GM13976 (cell line): ENCODE results near the gene KATNB1.

Experiments used
- DNase-seq: peaks from one replicate; pipeline ENCODE4 v3.0.0; 2012; ENCODE audit warnings: low spot score
- CTCF ChIP-seq: IDR thresholded peaks from 2 replicates; pipeline ENCODE4 v1.5.1; 2012; ENCODE audit warnings: borderline replicate concordance, mild to moderate bottlenecking; ENCODE audit not compliant: insufficient read depth; ENCODE audit errors: extremely low read depth, missing control alignments, control extremely low read depth
- in situ Hi-C: fragments of 300-500 bp; cut with MboI; formaldehyde crosslinking; loops from one replicate; pipeline ENCODE4 v1.12.0; 2022; ENCODE audit warnings: low sequenced_read_pairs, mixed read lengths, inconsistent platforms; ENCODE audit not compliant: unreplicated experiment

KATNB1 gene

GRCh38 chr16:57735755-57736418, at the start of gene KATNB1:
KATNB1 (plus strand) TSS chr16:57735770; CDS start chr16:57737244, 1,474 bp downstream.
- no peak for DNase-seq
- no peak for TF ChIP-seq CTCF
- in situ Hi-C loops = no loop called here

GRCh38 chr16:57686577-57686976, 49.0 kb upstream of the KATNB1 start:
- no peak for TF ChIP-seq CTCF
- DNase-seq = no peak
- in situ Hi-C loops = no loop called here

GRCh38 chr16:57687363-57687929, 48.1 kb upstream of the KATNB1 start:
- TF ChIP-seq CTCF = no peak
- in situ Hi-C loops = no loop called here

GRCh38 chr16:57688487-57688986, 47.0 kb upstream of the KATNB1 start:
- TF ChIP-seq CTCF = no peak
- no peak for DNase-seq
- in situ Hi-C loops = no loop called here

More at GRCh38 chr16:57687363-57687929, 48.1 kb upstream of the KATNB1 start:
- DNase-seq = no peak

- in situ Hi-C loops = no loop called here
- DNase-seq = no peak
- TF ChIP-seq CTCF = no peak
Measured at GRCh38 chr16:57688987-57689761, 46.4 kb upstream of the KATNB1 start.

GRCh38 chr16:57689762-57690558, 45.6 kb upstream of the KATNB1 start:
- peak; percentile 83 for DNase-seq
- no peak for TF ChIP-seq CTCF
- in situ Hi-C loops = no loop called here
